Measurements from ENCODE around the gene REPS1.

Gene REPS1

GRCh38 chr6:138956244-138956924 lies 31.7 kb downstream of the REPS1 start:
- Histone ChIP-seq H3K27ac (no peak overlapping the region), H3K36me3 (no peaks in the 10 kb centered on the region), H3K4me1 (ENCODE audit: control insufficient read depth in 1 of 2, insufficient read depth in 1 of 2, low read depth in 1 of 2, low read length in 1 of 2) (peaks cover 13 to 24% of the 10 kb centered on the region in 2 experiments), H3K9me3 (no peaks in the 10 kb centered on the region), H3K4me3 (ENCODE audit: low read depth in 1 of 2, low read length in 1 of 2) (no peak overlapping the region), H3K27me3 (no peaks in the 10 kb centered on the region)
- TF ChIP-seq CTCF (IDR thresholded peaks at IDR 0.05) = no peak

GRCh38 chr6:138955262-138955661 lies 32.8 kb downstream of the REPS1 start:
- H3K27me3 ChIP-seq = no peaks in the 10 kb centered on the region
- H3K27ac ChIP-seq = no peak overlapping the region
- H3K36me3 ChIP-seq = no peaks in the 10 kb centered on the region
- no peak for TF ChIP-seq CTCF (IDR thresholded peaks at IDR 0.05)
- no peak overlapping the region for H3K4me3 ChIP-seq (ENCODE audit: low read depth in 1 of 2, low read length in 1 of 2)
- peaks cover 13 to 24% of the 10 kb centered on the region in 2 experiments for H3K4me1 ChIP-seq (ENCODE audit: control insufficient read depth in 1 of 2, insufficient read depth in 1 of 2, low read depth in 1 of 2, low read length in 1 of 2)
- no peaks in the 10 kb centered on the region for H3K9me3 ChIP-seq

GRCh38 chr6:138953451-138953850 lies 34.6 kb downstream of the REPS1 start:
- TF ChIP-seq CTCF (IDR thresholded peaks at IDR 0.05) = no peak

GRCh38 chr6:138948546-138949179 lies 39.4 kb downstream of the REPS1 start:
- no peak overlapping the region for H3K4me3 ChIP-seq (ENCODE audit: low read depth in 1 of 2, low read length in 1 of 2)
- no peak for TF ChIP-seq CTCF (IDR thresholded peaks at IDR 0.05)
- no peaks in the 10 kb centered on the region for H3K4me1 ChIP-seq (ENCODE audit: control insufficient read depth in 1 of 2, insufficient read depth in 1 of 2, low read depth in 1 of 2, low read length in 1 of 2)
- no peaks in the 10 kb centered on the region for H3K27me3 ChIP-seq
- no peaks in the 10 kb centered on the region for H3K9me3 ChIP-seq
- no peak overlapping the region for H3K27ac ChIP-seq
- H3K36me3 ChIP-seq = peaks cover 15% of the 10 kb centered on the region

More at GRCh38 chr6:138953451-138953850, 34.6 kb downstream of the REPS1 start:
- no peaks in the 10 kb centered on the region for H3K36me3 ChIP-seq
- peaks cover 13 to 20% of the 10 kb centered on the region in 2 experiments for H3K4me1 ChIP-seq (ENCODE audit: control insufficient read depth in 1 of 2, insufficient read depth in 1 of 2, low read depth in 1 of 2, low read length in 1 of 2)
- H3K9me3 ChIP-seq = no peaks in the 10 kb centered on the region
- H3K4me3 ChIP-seq (ENCODE audit: low read depth in 1 of 2, low read length in 1 of 2) = no peak overlapping the region
- no peaks in the 10 kb centered on the region for H3K27me3 ChIP-seq
- no peak overlapping the region for H3K27ac ChIP-seq

GRCh38 chr6:138948004-138948403 lies 40.0 kb downstream of the REPS1 start:
- no peak overlapping the region for H3K4me3 ChIP-seq (ENCODE audit: low read depth in 1 of 2, low read length in 1 of 2)
- no peak for TF ChIP-seq CTCF (IDR thresholded peaks at IDR 0.05)

More at GRCh38 chr6:138948004-138948403, 40.0 kb downstream of the REPS1 start:
- H3K9me3 ChIP-seq = no peaks in the 10 kb centered on the region
- no peaks in the 10 kb centered on the region for H3K27me3 ChIP-seq
- peaks cover 20% of the 10 kb centered on the region for H3K36me3 ChIP-seq
- H3K4me1 ChIP-seq (ENCODE audit: control insufficient read depth in 1 of 2, insufficient read depth in 1 of 2, low read depth in 1 of 2, low read length in 1 of 2) = no peaks in the 10 kb centered on the region
- H3K27ac ChIP-seq = no peak overlapping the region
